ENCODE results near the gene LDLRAD4. TPM values are rescaled to one million over a fixed set of nuclear protein-coding genes. Genes with fewer than 3 reads are reported as not detected.

LDLRAD4 gene
- polyA plus RNA-seq, 3 donors from 2014 or later = 4.8 to 11.3 (median 9.6) TPM

- no peak for DNase-seq
- H3K27me3 Mint-ChIP-seq (ENCODE audit: low read depth in 3 of 3) = peaks cover 0 to 2% (median 0%) of the 10 kb centered on the region in 3 donors
- no peak overlapping the region for H3K4me3 Mint-ChIP-seq
- H3K27ac Mint-ChIP-seq = peak overlapping the region in 1 of 6 donors; percentile 30
- peaks cover 0 to 7% (median 4%) of the 10 kb centered on the region in 3 donors for H3K36me3 Mint-ChIP-seq
- no peaks in the 10 kb centered on the region for H3K9me3 Mint-ChIP-seq
- peaks cover 9% of the 10 kb centered on the region in 2 donors for H3K4me1 Mint-ChIP-seq
Measured at GRCh38 chr18:13528739-13529392, 310.3 kb downstream of the LDLRAD4 start.

DNA sequence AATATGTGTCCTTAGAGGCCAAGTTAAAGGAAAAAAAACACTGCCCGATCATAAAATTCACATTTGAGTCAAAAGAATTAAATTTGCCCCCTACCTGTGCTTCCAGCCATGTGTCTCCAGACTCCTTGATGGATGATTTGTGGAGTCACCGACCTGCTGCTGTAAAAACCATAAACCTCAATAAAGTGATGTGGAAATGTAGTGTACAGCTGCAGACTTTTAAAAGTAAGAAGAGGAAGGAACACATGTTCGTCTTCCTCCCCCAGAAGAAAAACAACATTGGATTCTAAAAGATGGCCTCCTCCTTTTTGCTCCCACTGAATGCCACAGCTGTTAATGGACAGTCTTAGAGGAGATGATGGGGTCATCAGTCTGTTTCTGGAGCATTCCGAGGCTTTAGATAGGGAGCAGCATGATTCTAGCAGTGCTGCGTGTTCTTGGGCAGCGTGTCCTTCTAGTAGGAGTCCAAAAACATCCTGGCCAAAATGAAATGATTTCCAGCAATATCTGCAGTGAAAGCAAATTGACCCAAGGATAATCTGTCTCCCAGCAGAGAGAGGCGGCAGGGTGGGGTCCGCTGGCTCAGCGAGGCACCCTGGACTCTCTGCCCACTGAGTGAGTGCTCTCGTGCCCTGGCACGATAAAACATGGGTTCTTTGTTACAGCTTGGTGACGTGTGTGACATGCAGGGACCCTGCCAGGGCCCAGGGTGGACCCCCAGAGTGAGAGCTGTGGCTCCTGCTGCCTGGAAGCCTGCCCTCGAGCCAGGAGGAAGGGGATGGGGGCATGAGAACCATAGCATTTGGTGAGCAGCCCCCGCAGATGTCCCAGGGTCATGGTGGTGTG is 311.7 kb downstream of the LDLRAD4 start:
- Mint-ChIP-seq H3K36me3 (peaks cover 0 to 3% (median 0%) of the 10 kb centered on the region in 3 donors), H3K9me3 (no peaks in the 10 kb centered on the region), H3K27ac (peak overlapping the region in 1 of 6 donors; percentile 69), H3K4me3 (no peak overlapping the region), H3K4me1 (peaks cover 18 to 23% of the 10 kb centered on the region in 2 donors), H3K27me3 (ENCODE audit: low read depth in 3 of 3) (peaks cover 0 to 2% (median 0%) of the 10 kb centered on the region in 3 donors)
- DNase-seq = no peak

DNA sequence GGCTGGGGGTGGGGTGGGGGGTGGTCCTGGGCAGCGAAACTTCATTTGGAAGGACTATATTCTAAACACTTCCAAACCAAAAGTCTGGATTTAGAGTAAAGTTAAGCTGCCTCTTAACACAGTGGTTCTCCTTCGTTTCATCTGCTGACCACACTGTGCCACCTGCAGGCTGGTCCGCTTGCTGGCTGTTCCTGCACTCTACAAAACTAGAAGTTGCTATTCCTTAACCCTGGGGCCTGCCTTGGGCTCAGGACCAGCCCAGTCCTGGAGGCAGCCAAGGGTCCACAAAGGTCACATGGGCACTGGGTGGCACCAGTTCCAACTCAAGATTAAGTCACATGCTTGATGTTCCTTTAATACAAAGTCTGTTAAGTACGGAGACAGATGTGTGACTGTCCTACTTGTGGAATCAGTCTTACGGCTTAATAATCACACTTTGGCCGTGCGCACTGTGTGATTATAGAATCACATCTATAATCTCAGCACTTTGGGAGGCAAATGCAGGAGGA is 312.4 kb downstream of the LDLRAD4 start:
- Mint-ChIP-seq H3K4me3 (no peak overlapping the region), H3K4me1 (peaks cover 18 to 27% of the 10 kb centered on the region in 2 donors), H3K36me3 (peaks cover 0 to 3% (median 0%) of the 10 kb centered on the region in 3 donors), H3K27ac (peak overlapping the region in 1 of 6 donors; percentile 48), H3K9me3 (no peaks in the 10 kb centered on the region), H3K27me3 (ENCODE audit: low read depth in 3 of 3) (peaks cover 0 to 2% (median 0%) of the 10 kb centered on the region in 3 donors)
- peak in 1 of 3 donors; percentile 6 for DNase-seq

GRCh38 chr18:13531681-13532325 is 313.2 kb downstream of the LDLRAD4 start:
- H3K36me3 Mint-ChIP-seq = peaks cover 0 to 3% (median 0%) of the 10 kb centered on the region in 3 donors
- peaks cover 0 to 2% (median 0%) of the 10 kb centered on the region in 3 donors for H3K27me3 Mint-ChIP-seq (ENCODE audit: low read depth in 3 of 3)
- H3K4me3 Mint-ChIP-seq = no peak overlapping the region
- DNase-seq = no peak
- peaks cover 18 to 27% of the 10 kb centered on the region in 2 donors for H3K4me1 Mint-ChIP-seq
- H3K9me3 Mint-ChIP-seq = no peaks in the 10 kb centered on the region
- no peak overlapping the region for H3K27ac Mint-ChIP-seq

DNA sequence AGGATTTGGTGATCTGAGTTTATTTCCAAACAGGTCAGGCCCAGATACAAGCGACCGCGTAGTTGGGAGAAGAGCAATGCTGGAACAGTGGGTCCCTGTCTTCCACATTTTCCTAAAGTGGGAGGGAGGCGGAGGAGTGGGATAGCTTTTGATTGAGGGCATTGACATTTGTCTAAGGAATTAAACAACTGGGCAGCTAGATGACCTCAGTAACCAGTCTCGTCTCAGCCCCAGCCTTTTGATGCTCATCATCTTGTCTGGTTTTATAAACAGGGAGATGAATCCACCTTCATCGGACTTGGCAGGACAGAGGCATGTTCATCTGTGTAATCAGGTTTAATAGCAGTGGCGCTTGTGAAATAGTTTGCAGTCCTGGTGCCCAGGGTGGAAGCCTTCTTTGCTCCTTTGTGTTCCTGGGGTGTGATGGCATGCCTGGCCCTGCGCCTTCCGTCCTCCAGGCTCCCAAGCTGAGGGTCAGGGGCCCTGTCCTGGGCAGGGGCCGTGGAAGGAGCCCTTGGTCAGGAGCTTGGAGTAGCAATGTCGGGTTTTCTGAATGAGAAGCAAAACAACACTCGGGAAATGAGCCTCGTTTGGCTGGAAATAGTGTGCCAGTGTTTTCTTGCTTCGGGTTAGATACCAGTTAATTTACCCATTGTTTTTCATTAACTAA is 314.0 kb downstream of the LDLRAD4 start:
- Mint-ChIP-seq H3K36me3 (no peaks in the 10 kb centered on the region), H3K4me1 (peaks cover 18 to 27% of the 10 kb centered on the region in 2 donors), H3K9me3 (no peaks in the 10 kb centered on the region), H3K27me3 (ENCODE audit: low read depth in 3 of 3) (peaks cover 0 to under 1% (median 0%) of the 10 kb centered on the region in 3 donors), H3K27ac (peak overlapping the region in 1 of 6 donors; percentile 7), H3K4me3 (no peak overlapping the region)
- DNase-seq = no peak

- Mint-ChIP-seq H3K9me3 (no peaks in the 10 kb centered on the region), H3K27ac (no peak overlapping the region), H3K36me3 (no peaks in the 10 kb centered on the region), H3K4me3 (no peak overlapping the region), H3K4me1 (peaks cover 30 to 45% of the 10 kb centered on the region in 2 donors), H3K27me3 (ENCODE audit: low read depth in 3 of 3) (no peaks in the 10 kb centered on the region)
- DNase-seq = no peak
Measured at GRCh38 chr18:13534631-13535030, 316.1 kb downstream of the LDLRAD4 start.

GRCh38 chr18:13536578-13536977 is 318.0 kb downstream of the LDLRAD4 start:
- no peak overlapping the region for H3K4me3 Mint-ChIP-seq
- no peak overlapping the region for H3K27ac Mint-ChIP-seq
- DNase-seq = no peak
- H3K27me3 Mint-ChIP-seq (ENCODE audit: low read depth in 3 of 3) = peaks cover 0 to 2% (median 0%) of the 10 kb centered on the region in 3 donors
- H3K36me3 Mint-ChIP-seq = no peaks in the 10 kb centered on the region
- peaks cover 45 to 65% of the 10 kb centered on the region in 2 donors for H3K4me1 Mint-ChIP-seq
- no peaks in the 10 kb centered on the region for H3K9me3 Mint-ChIP-seq

DNA sequence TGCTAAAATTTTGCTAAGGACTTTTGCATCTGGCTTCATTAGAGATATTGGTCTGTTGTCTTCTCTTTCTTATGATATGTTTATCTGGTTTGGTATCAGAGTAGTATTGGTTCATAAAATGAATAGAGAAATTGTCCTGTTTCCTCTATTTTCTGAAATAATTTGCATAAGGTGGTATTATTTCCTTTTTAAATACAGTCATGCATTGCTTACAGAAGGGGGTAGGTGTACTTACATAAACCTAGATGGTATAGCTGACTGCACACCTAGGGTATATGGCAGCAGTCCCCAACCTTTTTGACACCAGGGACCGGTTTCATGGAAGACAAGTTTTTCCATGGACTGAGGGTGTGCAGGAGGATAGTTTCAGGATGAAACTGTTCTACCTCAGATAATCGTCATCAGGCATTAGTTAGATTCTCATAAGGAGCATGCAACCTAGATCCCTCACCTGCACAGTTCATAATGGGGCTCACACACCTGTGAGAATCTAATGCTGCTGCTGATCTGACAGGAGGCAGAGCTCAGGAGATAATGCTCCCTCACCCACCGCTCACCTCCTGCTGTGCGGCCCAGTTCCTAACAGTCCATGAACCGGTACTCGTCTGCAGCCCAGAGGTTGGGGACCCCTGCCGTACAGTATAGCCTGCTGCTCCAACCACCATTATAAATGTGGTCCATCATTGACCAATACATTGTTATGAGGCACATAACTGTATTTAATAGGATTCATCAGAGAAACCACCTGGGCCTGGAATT is 318.6 kb downstream of the LDLRAD4 start:
- H3K4me3 Mint-ChIP-seq = no peak overlapping the region
- H3K36me3 Mint-ChIP-seq = no peaks in the 10 kb centered on the region
- H3K9me3 Mint-ChIP-seq = no peaks in the 10 kb centered on the region
- peaks cover 0 to 2% (median 0%) of the 10 kb centered on the region in 3 donors for H3K27me3 Mint-ChIP-seq (ENCODE audit: low read depth in 3 of 3)
- peak overlapping the region in 1 of 6 donors; percentile 31 for H3K27ac Mint-ChIP-seq
- peaks cover 45 to 68% of the 10 kb centered on the region in 2 donors for H3K4me1 Mint-ChIP-seq
- no peak for DNase-seq

DNA sequence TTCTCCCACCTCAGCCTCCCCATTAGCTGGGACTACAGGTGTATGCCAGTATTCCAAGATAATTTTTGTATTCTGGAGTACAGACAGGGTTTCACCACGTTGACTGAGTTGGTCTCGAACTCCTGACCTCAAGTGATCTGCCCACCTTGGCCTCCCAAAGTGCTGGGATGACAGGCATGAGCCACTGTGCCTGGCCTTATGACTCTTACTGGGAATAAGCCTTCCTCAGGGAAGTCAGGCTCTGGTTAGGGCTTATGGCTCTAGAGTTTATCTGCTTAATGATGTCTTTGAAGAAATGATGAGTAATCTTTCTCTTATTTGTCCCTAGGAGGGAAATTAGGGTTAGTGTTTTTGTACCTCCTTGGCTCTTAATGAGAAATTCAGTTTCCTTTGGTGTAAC is 320.1 kb downstream of the LDLRAD4 start:
- Mint-ChIP-seq H3K36me3 (peaks cover 0 to 5% (median 0%) of the 10 kb centered on the region in 3 donors), H3K4me1 (peaks cover 39 to 74% of the 10 kb centered on the region in 2 donors), H3K27ac (peak overlapping the region in 3 of 6 donors; percentile 1 to 80 (median 64)), H3K4me3 (peak overlapping the region in 3 of 5 donors; percentile 33 to 63 (median 61)), H3K27me3 (ENCODE audit: low read depth in 3 of 3) (peaks cover 0 to 2% (median 0%) of the 10 kb centered on the region in 3 donors), H3K9me3 (no peaks in the 10 kb centered on the region)
- DNase-seq = no peak

DNA sequence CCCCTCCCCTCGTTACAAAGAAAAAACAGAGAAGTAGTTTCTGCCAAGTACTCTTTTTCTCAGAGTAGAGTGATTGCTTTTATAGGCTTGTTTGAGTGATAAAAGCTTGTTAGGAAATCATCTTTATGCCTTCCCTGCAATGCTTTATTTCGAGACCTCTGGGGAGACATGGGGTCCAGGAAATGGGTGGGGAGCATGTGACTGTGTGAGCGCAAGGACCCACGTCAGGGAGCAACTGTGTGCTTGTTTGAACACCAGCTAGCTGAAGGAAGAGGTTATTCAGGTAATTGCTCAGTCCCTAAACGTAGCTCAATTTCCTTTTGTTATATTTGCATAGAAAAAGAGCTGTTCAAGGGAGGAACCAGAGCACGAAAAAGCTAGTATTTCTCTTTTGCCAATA is 320.5 kb downstream of the LDLRAD4 start:
- H3K4me3 Mint-ChIP-seq = peak overlapping the region in 4 of 5 donors; percentile 16 to 63 (median 47)
- peaks cover 35 to 70% of the 10 kb centered on the region in 2 donors for H3K4me1 Mint-ChIP-seq
- DNase-seq = no peak
- peaks cover 0 to 2% (median 0%) of the 10 kb centered on the region in 3 donors for H3K27me3 Mint-ChIP-seq (ENCODE audit: low read depth in 3 of 3)
- peaks cover 0 to 6% (median 0%) of the 10 kb centered on the region in 3 donors for H3K36me3 Mint-ChIP-seq
- peak overlapping the region in 4 of 6 donors; percentile 1 to 80 (median 33) for H3K27ac Mint-ChIP-seq
- H3K9me3 Mint-ChIP-seq = no peaks in the 10 kb centered on the region

- Mint-ChIP-seq H3K4me1 (peaks cover 28 to 60% of the 10 kb centered on the region in 2 donors), H3K4me3 (no peak overlapping the region), H3K27me3 (ENCODE audit: low read depth in 3 of 3) (peaks cover 0 to 3% (median 2%) of the 10 kb centered on the region in 3 donors), H3K27ac (peak overlapping the region in 3 of 6 donors; percentile 2 to 78 (median 4)), H3K9me3 (no peaks in the 10 kb centered on the region), H3K36me3 (peaks cover 0 to 6% (median 0%) of the 10 kb centered on the region in 3 donors)
- no peak for DNase-seq
Measured at GRCh38 chr18:13539843-13540476, 321.4 kb downstream of the LDLRAD4 start.

Measured in immature natural killer cell (primary cell).